K562 (cell line): ENCODE data around the gene SLX4IP. TPM values are rescaled to one million over a fixed set of nuclear protein-coding genes. Genes with fewer than 3 reads are reported as not detected.

Source experiments
- ARID1B ChIP-seq: fragments of 450-650 bp; IDR thresholded peaks from 2 replicates; pipeline ENCODE4 v1.6.1; 2016; ENCODE audit warnings: antibody characterized with exemption, mild to moderate bottlenecking, inconsistent platforms
- C11orf30 ChIP-seq: fragments of 450-650 bp; IDR thresholded peaks from 2 replicates; pipeline ENCODE4 v1.6.1; 2016; ENCODE audit warnings: low read depth, mild to moderate bottlenecking
- PHTF2 ChIP-seq: fragments of 250-450 bp; sonication (Bioruptor Pico); IDR thresholded peaks from 2 replicates; pipeline ENCODE4 v1.5.0; 2021; ENCODE audit warnings: mild to moderate bottlenecking
- POLR2AphosphoS2 ChIP-seq: IDR thresholded peaks from 2 replicates; pipeline ENCODE4 v1.6.1; 2012; ENCODE audit warnings: low read length, improper control_type of control experiment
- RFX5 ChIP-seq: IDR thresholded peaks from 2 replicates; pipeline ENCODE4 v1.6.1; 2011; ENCODE audit warnings: low read depth, mild to moderate bottlenecking, improper control_type of control experiment, low read length
- SMARCA4 ChIP-seq: fragments of 450-650 bp; IDR thresholded peaks from 2 replicates; pipeline ENCODE4 v1.6.1; 2016
- SMARCE1 ChIP-seq: fragments of 450-650 bp; IDR thresholded peaks from 2 replicates; pipeline ENCODE4 v1.7.1; 2016; ENCODE audit warnings: mild to moderate bottlenecking
- STAT5B ChIP-seq: fragments of 250-450 bp; sonication (Bioruptor Pico); IDR thresholded peaks from 2 replicates; pipeline ENCODE4 v1.8.0; 2021; ENCODE audit warnings: mild to moderate bottlenecking, inconsistent platforms
- ZNF384 ChIP-seq: IDR thresholded peaks from 2 replicates; pipeline ENCODE4 v1.6.1; 2012; ENCODE audit warnings: low read depth, low read length, improper control_type of control experiment
- polyA plus RNA-seq, 8 experiments: library from polyadenylated mRNA; depleted of rRNA in 4 of 8; stranded (reverse) in 5 of 8; unstranded in 3 of 8; fragments of >200 nt; fragmentation: Nextera tagmentation in 2 of 8; fragmentation: Illumina TruSeq in 1 of 8; extraction: Ambion mirVana in 2 of 8; extraction: Trizol in 1 of 8; gene quantifications; 2 replicates each; pipeline versions ENCODE4 v1.2.1 to v1.2.3, GENCODE V29; 2011 to 2014; ENCODE audit warnings: inconsistent platforms in 1 of 8, missing spikeins in 1 of 8
- total RNA-seq, 7 experiments: library from RNA; depleted of rRNA in 6 of 7; stranded (reverse); fragments of >200 nt in 6 of 7; fragmentation: Illumina TruSeq in 2 of 7; extraction: Trizol in 2 of 7; gene quantifications; 2 replicates each; pipeline versions ENCODE4 v1.2.1 to v1.2.3, GENCODE V29; 2011 to 2021; ENCODE audit warnings: low replicate concordance in 1 of 7
- TF ChIP-seq, protein P1 (sequence below): fragments of 450-650 bp; IDR thresholded peaks from 2 replicates; pipeline ENCODE4 v1.6.1; 2016; ENCODE audit warnings: mild to moderate bottlenecking, moderate library complexity
- TF ChIP-seq, protein P2 (sequence below): fragments of 200-800 bp; sonication (Bioruptor generic); IDR thresholded peaks from 2 replicates; pipeline ENCODE4 v1.6.1; 2016; ENCODE audit warnings: missing genetic modification characterization, missing compliant biosample characterization
- TF ChIP-seq, protein P3 (sequence below): fragments of 450-650 bp; formaldehyde crosslinking; conservative IDR thresholded peaks from 2 replicates; pipeline ENCODE4 v1.4.0; 2022; ENCODE audit warnings: mild to moderate bottlenecking, missing genetic modification characterization

The SLX4IP gene
- total and polyA plus RNA-seq, 9 of the 15 experiments (the other 6 are each of a cell fraction or from before 2014, with no cell fraction given), result 1.5 to 5.9 (median 3.5) TPM

DNA sequence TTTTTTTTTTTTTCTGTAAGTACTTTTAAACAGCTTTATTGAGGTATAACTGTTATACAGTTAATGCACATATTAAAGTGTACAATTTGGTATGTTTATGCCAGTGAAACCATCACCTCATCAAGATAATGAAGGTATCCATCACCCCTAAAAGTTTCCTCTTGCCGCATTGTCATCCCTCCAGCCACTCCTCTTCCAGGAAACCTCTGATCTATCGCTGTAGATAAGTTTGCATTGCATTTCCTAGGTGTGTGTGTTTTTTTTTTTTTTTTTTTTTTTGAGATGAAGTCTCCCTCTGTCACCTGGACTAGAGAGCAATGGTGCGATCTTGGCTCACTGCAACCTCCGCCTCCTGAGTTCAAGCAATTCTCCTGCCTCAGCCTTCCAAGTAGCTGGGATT is 3.1 kb downstream of the SLX4IP start (continued):
- TF ChIP-seq, protein P1, sequence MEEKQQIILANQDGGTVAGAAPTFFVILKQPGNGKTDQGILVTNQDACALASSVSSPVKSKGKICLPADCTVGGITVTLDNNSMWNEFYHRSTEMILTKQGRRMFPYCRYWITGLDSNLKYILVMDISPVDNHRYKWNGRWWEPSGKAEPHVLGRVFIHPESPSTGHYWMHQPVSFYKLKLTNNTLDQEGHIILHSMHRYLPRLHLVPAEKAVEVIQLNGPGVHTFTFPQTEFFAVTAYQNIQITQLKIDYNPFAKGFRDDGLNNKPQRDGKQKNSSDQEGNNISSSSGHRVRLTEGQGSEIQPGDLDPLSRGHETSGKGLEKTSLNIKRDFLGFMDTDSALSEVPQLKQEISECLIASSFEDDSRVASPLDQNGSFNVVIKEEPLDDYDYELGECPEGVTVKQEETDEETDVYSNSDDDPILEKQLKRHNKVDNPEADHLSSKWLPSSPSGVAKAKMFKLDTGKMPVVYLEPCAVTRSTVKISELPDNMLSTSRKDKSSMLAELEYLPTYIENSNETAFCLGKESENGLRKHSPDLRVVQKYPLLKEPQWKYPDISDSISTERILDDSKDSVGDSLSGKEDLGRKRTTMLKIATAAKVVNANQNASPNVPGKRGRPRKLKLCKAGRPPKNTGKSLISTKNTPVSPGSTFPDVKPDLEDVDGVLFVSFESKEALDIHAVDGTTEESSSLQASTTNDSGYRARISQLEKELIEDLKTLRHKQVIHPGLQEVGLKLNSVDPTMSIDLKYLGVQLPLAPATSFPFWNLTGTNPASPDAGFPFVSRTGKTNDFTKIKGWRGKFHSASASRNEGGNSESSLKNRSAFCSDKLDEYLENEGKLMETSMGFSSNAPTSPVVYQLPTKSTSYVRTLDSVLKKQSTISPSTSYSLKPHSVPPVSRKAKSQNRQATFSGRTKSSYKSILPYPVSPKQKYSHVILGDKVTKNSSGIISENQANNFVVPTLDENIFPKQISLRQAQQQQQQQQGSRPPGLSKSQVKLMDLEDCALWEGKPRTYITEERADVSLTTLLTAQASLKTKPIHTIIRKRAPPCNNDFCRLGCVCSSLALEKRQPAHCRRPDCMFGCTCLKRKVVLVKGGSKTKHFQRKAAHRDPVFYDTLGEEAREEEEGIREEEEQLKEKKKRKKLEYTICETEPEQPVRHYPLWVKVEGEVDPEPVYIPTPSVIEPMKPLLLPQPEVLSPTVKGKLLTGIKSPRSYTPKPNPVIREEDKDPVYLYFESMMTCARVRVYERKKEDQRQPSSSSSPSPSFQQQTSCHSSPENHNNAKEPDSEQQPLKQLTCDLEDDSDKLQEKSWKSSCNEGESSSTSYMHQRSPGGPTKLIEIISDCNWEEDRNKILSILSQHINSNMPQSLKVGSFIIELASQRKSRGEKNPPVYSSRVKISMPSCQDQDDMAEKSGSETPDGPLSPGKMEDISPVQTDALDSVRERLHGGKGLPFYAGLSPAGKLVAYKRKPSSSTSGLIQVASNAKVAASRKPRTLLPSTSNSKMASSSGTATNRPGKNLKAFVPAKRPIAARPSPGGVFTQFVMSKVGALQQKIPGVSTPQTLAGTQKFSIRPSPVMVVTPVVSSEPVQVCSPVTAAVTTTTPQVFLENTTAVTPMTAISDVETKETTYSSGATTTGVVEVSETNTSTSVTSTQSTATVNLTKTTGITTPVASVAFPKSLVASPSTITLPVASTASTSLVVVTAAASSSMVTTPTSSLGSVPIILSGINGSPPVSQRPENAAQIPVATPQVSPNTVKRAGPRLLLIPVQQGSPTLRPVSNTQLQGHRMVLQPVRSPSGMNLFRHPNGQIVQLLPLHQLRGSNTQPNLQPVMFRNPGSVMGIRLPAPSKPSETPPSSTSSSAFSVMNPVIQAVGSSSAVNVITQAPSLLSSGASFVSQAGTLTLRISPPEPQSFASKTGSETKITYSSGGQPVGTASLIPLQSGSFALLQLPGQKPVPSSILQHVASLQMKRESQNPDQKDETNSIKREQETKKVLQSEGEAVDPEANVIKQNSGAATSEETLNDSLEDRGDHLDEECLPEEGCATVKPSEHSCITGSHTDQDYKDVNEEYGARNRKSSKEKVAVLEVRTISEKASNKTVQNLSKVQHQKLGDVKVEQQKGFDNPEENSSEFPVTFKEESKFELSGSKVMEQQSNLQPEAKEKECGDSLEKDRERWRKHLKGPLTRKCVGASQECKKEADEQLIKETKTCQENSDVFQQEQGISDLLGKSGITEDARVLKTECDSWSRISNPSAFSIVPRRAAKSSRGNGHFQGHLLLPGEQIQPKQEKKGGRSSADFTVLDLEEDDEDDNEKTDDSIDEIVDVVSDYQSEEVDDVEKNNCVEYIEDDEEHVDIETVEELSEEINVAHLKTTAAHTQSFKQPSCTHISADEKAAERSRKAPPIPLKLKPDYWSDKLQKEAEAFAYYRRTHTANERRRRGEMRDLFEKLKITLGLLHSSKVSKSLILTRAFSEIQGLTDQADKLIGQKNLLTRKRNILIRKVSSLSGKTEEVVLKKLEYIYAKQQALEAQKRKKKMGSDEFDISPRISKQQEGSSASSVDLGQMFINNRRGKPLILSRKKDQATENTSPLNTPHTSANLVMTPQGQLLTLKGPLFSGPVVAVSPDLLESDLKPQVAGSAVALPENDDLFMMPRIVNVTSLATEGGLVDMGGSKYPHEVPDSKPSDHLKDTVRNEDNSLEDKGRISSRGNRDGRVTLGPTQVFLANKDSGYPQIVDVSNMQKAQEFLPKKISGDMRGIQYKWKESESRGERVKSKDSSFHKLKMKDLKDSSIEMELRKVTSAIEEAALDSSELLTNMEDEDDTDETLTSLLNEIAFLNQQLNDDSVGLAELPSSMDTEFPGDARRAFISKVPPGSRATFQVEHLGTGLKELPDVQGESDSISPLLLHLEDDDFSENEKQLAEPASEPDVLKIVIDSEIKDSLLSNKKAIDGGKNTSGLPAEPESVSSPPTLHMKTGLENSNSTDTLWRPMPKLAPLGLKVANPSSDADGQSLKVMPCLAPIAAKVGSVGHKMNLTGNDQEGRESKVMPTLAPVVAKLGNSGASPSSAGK, result no peak
- TF ChIP-seq ARID1B (peak; percentile 33; the same call in 1 of the 2 replicates), C11orf30 (no peak), SMARCE1 (0 out of 2 replicates have a peak, but pooled peaks have one; percentile 13), RFX5 (no peak), STAT5B (no peak), PHTF2 (CRISPR knock-in tag) (no peak), SMARCA4 (peak; percentile 61), ZNF384 (peak; percentile 51; the same call in 1 of the 2 replicates), POLR2AphosphoS2 (no peak)
- TF ChIP-seq, protein P2, sequence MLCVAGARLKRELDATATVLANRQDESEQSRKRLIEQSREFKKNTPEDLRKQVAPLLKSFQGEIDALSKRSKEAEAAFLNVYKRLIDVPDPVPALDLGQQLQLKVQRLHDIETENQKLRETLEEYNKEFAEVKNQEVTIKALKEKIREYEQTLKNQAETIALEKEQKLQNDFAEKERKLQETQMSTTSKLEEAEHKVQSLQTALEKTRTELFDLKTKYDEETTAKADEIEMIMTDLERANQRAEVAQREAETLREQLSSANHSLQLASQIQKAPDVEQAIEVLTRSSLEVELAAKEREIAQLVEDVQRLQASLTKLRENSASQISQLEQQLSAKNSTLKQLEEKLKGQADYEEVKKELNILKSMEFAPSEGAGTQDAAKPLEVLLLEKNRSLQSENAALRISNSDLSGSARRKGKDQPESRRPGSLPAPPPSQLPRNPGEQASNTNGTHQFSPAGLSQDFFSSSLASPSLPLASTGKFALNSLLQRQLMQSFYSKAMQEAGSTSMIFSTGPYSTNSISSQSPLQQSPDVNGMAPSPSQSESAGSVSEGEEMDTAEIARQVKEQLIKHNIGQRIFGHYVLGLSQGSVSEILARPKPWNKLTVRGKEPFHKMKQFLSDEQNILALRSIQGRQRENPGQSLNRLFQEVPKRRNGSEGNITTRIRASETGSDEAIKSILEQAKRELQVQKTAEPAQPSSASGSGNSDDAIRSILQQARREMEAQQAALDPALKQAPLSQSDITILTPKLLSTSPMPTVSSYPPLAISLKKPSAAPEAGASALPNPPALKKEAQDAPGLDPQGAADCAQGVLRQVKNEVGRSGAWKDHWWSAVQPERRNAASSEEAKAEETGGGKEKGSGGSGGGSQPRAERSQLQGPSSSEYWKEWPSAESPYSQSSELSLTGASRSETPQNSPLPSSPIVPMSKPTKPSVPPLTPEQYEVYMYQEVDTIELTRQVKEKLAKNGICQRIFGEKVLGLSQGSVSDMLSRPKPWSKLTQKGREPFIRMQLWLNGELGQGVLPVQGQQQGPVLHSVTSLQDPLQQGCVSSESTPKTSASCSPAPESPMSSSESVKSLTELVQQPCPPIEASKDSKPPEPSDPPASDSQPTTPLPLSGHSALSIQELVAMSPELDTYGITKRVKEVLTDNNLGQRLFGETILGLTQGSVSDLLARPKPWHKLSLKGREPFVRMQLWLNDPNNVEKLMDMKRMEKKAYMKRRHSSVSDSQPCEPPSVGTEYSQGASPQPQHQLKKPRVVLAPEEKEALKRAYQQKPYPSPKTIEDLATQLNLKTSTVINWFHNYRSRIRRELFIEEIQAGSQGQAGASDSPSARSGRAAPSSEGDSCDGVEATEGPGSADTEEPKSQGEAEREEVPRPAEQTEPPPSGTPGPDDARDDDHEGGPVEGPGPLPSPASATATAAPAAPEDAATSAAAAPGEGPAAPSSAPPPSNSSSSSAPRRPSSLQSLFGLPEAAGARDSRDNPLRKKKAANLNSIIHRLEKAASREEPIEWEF, result no peak
- TF ChIP-seq, protein P3, sequence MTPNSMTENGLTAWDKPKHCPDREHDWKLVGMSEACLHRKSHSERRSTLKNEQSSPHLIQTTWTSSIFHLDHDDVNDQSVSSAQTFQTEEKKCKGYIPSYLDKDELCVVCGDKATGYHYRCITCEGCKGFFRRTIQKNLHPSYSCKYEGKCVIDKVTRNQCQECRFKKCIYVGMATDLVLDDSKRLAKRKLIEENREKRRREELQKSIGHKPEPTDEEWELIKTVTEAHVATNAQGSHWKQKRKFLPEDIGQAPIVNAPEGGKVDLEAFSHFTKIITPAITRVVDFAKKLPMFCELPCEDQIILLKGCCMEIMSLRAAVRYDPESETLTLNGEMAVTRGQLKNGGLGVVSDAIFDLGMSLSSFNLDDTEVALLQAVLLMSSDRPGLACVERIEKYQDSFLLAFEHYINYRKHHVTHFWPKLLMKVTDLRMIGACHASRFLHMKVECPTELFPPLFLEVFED, result no peak
